ENCODE measurements around the gene HYAL4.
"Not testable (repeated sequence)": the region's sequence is repeated elsewhere in the genome, so short reads cannot be mapped to it uniquely, and the experiment has no call there.

DNA sequence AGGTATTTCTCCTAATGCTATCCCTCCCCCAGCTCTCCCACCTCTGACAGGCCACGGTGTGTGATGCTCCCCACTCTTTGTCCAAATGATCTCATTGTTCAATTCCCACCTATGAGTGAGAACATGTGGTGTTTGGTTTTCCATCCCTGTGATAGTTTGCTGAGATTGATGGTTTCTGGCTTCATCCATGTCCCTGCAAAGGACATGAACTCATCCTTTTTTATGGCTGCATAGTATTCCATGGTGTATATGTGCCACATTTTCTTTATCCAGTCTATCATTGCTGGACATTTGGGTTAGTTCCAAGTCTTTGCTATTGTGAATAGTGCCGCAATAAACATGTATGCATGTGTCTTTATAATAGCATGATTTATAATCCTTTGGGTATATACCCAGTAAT is 5.9 kb upstream of the HYAL4 start:
- TF ChIP-seq POLR2AphosphoS5 (IDR thresholded peaks at IDR 0.05; ENCODE audit: borderline replicate concordance, low read depth, low read length); EZH2 (IDR thresholded peaks at IDR 0.05); FOXP2 (optimal IDR thresholded peaks at IDR 0.05; ENCODE audit: control extremely low read depth, extremely low read length, insufficient read depth): not testable (repeated sequence)

All from SK-N-MC (cell line).